ENCODE measurements around the gene CCM2L.

DNA sequence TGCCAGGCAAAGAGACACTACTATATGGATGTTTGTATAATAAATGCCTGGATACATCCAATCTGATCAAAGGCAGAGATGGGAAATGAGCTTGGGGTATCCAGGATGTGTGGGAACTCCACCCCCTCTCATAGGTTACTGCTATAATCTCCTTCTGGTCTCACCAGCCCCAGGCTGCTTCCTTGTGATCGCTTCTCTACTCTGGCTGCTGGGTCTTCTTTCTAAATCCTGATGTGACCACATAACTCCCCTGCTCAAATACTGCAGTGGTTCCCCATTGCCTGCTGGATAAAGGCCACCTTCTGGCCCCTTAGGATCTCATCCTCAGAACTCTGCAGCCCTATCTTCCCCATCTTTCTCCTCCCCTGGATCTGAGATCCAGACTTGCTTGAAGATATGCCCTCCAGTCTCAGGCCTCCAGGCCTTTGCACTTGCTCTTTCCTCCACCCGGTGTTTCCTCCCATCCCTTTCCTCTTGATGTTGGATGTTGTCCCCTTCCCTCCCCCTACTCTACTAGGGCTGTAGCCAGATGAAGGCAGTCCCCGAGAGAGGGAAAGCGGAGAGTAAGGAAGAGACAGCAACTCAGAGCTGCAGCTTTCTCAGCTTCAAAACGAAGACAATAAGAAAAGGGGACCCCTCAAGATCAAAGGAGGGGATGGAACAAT is 43.1 kb upstream of the CCM2L start:
- no peak for TF ChIP-seq EZH2 (IDR thresholded peaks at IDR 0.05)
- TF ChIP-seq POLR2AphosphoS5 (IDR thresholded peaks at IDR 0.05; ENCODE audit: borderline replicate concordance, low read depth, low read length), result no peak
- TF ChIP-seq FOXP2 (optimal IDR thresholded peaks at IDR 0.05; ENCODE audit: control extremely low read depth, extremely low read length, insufficient read depth), result no peak
